Measurements from ENCODE around the gene COL6A3.
A peak's percentile ranks its signal among the peaks of the same experiment; 100 is the strongest.

COL6A3 gene

GRCh38 chr2:237444071-237444470, 30.1 kb upstream of the COL6A3 start:
- TF ChIP-seq Cebpa-rat (IDR thresholded peaks at IDR 0.05), result no peak
- no peak overlapping the region for H3K27ac ChIP-seq
- H4K20me1 ChIP-seq, result no peaks in the 10 kb centered on the region
- H3K36me3 ChIP-seq, result no peaks in the 10 kb centered on the region
- no peak overlapping the region for H3K4me2 ChIP-seq
- H3K4me3 ChIP-seq, result no peak overlapping the region
- no peak overlapping the region for H3K9ac ChIP-seq
- H3K4me1 ChIP-seq, result peaks cover 45% of the 10 kb centered on the region
- peaks cover 11% of the 10 kb centered on the region for H3K9me3 ChIP-seq
- no peaks in the 10 kb centered on the region for H3K27me3 ChIP-seq

- no peaks in the 10 kb centered on the region for H3K36me3 ChIP-seq
- peaks cover 46% of the 10 kb centered on the region for H3K4me1 ChIP-seq
- no peaks in the 10 kb centered on the region for H4K20me1 ChIP-seq
- no peak overlapping the region for H3K4me3 ChIP-seq
- no peak overlapping the region for H3K9ac ChIP-seq
- 0 out of 2 replicates have a peak overlapping the region, but pooled peaks have one; percentile 9 for H3K4me2 ChIP-seq
- H3K9me3 ChIP-seq, result peaks cover 12% of the 10 kb centered on the region
- TF ChIP-seq Cebpa-rat (IDR thresholded peaks at IDR 0.05), result no peak
- H3K27me3 ChIP-seq, result no peaks in the 10 kb centered on the region
- no peak overlapping the region for H3K27ac ChIP-seq
Observed at GRCh38 chr2:237441605-237442274, 27.8 kb upstream of the COL6A3 start.

- no peak for TF ChIP-seq Cebpa-rat (IDR thresholded peaks at IDR 0.05)
- Histone ChIP-seq H3K27ac (0 out of 2 replicates have a peak overlapping the region, but pooled peaks have one; percentile 15), H3K9ac (no peak overlapping the region), H4K20me1 (no peaks in the 10 kb centered on the region), H3K36me3 (no peaks in the 10 kb centered on the region), H3K4me2 (no peak overlapping the region), H3K27me3 (no peaks in the 10 kb centered on the region), H3K9me3 (peaks cover 9% of the 10 kb centered on the region; the same call in 1 of the 2 replicates), H3K4me1 (peaks cover 51% of the 10 kb centered on the region), H3K4me3 (no peak overlapping the region)
Observed at GRCh38 chr2:237440819-237441281, 26.9 kb upstream of the COL6A3 start.

GRCh38 chr2:237438080-237438940, 24.3 kb upstream of the COL6A3 start:
- H3K27ac ChIP-seq, result no peak overlapping the region
- H3K36me3 ChIP-seq, result no peaks in the 10 kb centered on the region
- H4K20me1 ChIP-seq, result no peaks in the 10 kb centered on the region
- H3K27me3 ChIP-seq, result no peaks in the 10 kb centered on the region
- peaks cover 67% of the 10 kb centered on the region for H3K4me1 ChIP-seq
- H3K4me2 ChIP-seq, result peak overlapping the region; percentile 52
- H3K4me3 ChIP-seq, result no peak overlapping the region
- no peak overlapping the region for H3K9ac ChIP-seq
- no peak for TF ChIP-seq Cebpa-rat (IDR thresholded peaks at IDR 0.05)
- H3K9me3 ChIP-seq, result peaks cover 9% of the 10 kb centered on the region; the same call in 1 of the 2 replicates

GRCh38 chr2:237437566-237437965, 23.6 kb upstream of the COL6A3 start:
- Histone ChIP-seq H3K27me3 (no peaks in the 10 kb centered on the region), H3K4me1 (peaks cover 74% of the 10 kb centered on the region), H3K27ac (no peak overlapping the region), H3K4me3 (no peak overlapping the region), H4K20me1 (no peaks in the 10 kb centered on the region), H3K36me3 (no peaks in the 10 kb centered on the region), H3K9ac (no peak overlapping the region), H3K4me2 (peak overlapping the region; percentile 52), H3K9me3 (peaks cover 9% of the 10 kb centered on the region; the same call in 1 of the 2 replicates)
- TF ChIP-seq Cebpa-rat (IDR thresholded peaks at IDR 0.05), result no peak

- Histone ChIP-seq H3K4me3 (no peak overlapping the region), H4K20me1 (no peaks in the 10 kb centered on the region), H3K36me3 (no peaks in the 10 kb centered on the region), H3K4me1 (peaks cover 72% of the 10 kb centered on the region), H3K27ac (no peak overlapping the region), H3K9ac (no peak overlapping the region), H3K4me2 (peak overlapping the region; percentile 84), H3K9me3 (peaks cover 9% of the 10 kb centered on the region; the same call in 1 of the 2 replicates), H3K27me3 (no peaks in the 10 kb centered on the region)
- no peak for TF ChIP-seq Cebpa-rat (IDR thresholded peaks at IDR 0.05)
Observed at GRCh38 chr2:237435844-237436587, 22.1 kb upstream of the COL6A3 start.

DNA sequence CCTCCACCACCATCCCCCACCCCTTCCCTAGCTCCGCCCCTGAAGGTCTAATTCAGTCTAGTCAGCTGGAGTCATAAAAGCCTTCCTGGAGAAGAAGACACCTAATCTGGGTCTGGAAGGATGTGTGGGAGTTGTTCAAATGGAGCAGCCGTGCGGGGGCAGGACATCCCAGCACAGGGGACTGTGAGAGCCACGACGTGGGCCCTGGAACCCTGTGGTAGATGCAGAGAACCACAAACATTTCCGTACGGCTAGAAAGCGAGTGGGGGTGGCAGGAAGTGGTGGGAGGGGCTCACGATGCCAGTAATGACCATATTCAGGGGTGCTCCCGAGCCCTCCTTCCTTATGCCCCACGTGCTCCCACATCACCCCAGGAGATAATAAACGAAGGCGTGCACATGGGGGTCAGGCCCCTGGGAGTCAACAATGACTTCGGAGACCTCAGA, 20.9 kb upstream of the COL6A3 start:
- Histone ChIP-seq H3K9ac (no peak overlapping the region), H3K27me3 (no peaks in the 10 kb centered on the region), H3K27ac (0 out of 2 replicates have a peak overlapping the region, but pooled peaks have one; percentile 4), H3K9me3 (peaks cover 13% of the 10 kb centered on the region; the same call in 1 of the 2 replicates), H3K4me1 (peaks cover 70% of the 10 kb centered on the region), H3K36me3 (no peaks in the 10 kb centered on the region), H4K20me1 (no peaks in the 10 kb centered on the region), H3K4me2 (peak overlapping the region; percentile 84), H3K4me3 (peak overlapping the region; percentile 42)
- no peak for TF ChIP-seq Cebpa-rat (IDR thresholded peaks at IDR 0.05)

GRCh38 chr2:237433920-237434676, 20.1 kb upstream of the COL6A3 start:
- H3K27ac ChIP-seq, result no peak overlapping the region
- H3K9me3 ChIP-seq, result peaks cover 6% of the 10 kb centered on the region; the same call in 1 of the 2 replicates
- H3K36me3 ChIP-seq, result no peaks in the 10 kb centered on the region
- H3K27me3 ChIP-seq, result no peaks in the 10 kb centered on the region
- peak overlapping the region; percentile 42; the same call in 1 of the 2 replicates for H3K4me3 ChIP-seq
- peaks cover 78% of the 10 kb centered on the region for H3K4me1 ChIP-seq
- H3K4me2 ChIP-seq, result peak overlapping the region; percentile 84
- no peak for TF ChIP-seq Cebpa-rat (IDR thresholded peaks at IDR 0.05)
- no peaks in the 10 kb centered on the region for H4K20me1 ChIP-seq
- H3K9ac ChIP-seq, result no peak overlapping the region
